GM10266 (cell line): ENCODE data around the gene FMC1.

ENCODE experiments used
- DNase-seq: peaks from one replicate; pipeline ENCODE4 v3.0.0; 2012; ENCODE audit errors: extremely low spot score
- CTCF ChIP-seq: IDR thresholded peaks from 2 replicates; pipeline ENCODE4 v1.5.1; 2012; ENCODE audit warnings: mild to moderate bottlenecking, low read depth; ENCODE audit not compliant: control insufficient read depth, insufficient read depth; ENCODE audit errors: missing control alignments

FMC1 gene

GRCh38 chr7:139358541-139359365 is 17.6 kb downstream of the FMC1 start:
- no peak for TF ChIP-seq CTCF
- no peak for DNase-seq

- peak; percentile 6 for TF ChIP-seq CTCF
- DNase-seq = peak; percentile 94
Measured at GRCh38 chr7:139359366-139360209, 18.5 kb downstream of the FMC1 start, which contains the start of gene LUC7L2. Gene LUC7L2, plus strand, starts transcription at chr7:139359894. Its CDS starts 368 bp downstream, at chr7:139360262.

GRCh38 chr7:139360210-139360947 is 19.2 kb downstream of the FMC1 start:
- TF ChIP-seq CTCF = no peak
- DNase-seq = peak; percentile 93

GRCh38 chr7:139360948-139361307 is 19.8 kb downstream of the FMC1 start:
- DNase-seq = no peak
- TF ChIP-seq CTCF = no peak

GRCh38 chr7:139361523-139361922 is 20.4 kb downstream of the FMC1 start:
- no peak for DNase-seq

GRCh38 chr7:139362302-139362701 is 21.2 kb downstream of the FMC1 start:
- no peak for DNase-seq
- no peak for TF ChIP-seq CTCF

More at GRCh38 chr7:139361523-139361922, 20.4 kb downstream of the FMC1 start:
- TF ChIP-seq CTCF = no peak
